Measurements from ENCODE around the gene MEIS2.

- TF ChIP-seq, protein P1, sequence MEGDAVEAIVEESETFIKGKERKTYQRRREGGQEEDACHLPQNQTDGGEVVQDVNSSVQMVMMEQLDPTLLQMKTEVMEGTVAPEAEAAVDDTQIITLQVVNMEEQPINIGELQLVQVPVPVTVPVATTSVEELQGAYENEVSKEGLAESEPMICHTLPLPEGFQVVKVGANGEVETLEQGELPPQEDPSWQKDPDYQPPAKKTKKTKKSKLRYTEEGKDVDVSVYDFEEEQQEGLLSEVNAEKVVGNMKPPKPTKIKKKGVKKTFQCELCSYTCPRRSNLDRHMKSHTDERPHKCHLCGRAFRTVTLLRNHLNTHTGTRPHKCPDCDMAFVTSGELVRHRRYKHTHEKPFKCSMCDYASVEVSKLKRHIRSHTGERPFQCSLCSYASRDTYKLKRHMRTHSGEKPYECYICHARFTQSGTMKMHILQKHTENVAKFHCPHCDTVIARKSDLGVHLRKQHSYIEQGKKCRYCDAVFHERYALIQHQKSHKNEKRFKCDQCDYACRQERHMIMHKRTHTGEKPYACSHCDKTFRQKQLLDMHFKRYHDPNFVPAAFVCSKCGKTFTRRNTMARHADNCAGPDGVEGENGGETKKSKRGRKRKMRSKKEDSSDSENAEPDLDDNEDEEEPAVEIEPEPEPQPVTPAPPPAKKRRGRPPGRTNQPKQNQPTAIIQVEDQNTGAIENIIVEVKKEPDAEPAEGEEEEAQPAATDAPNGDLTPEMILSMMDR (IDR thresholded peaks at IDR 0.05), result no peak
- no peak for TF ChIP-seq POLR2AphosphoS5 (IDR thresholded peaks at IDR 0.05; ENCODE audit: insufficient read depth in 1 of 2, low read depth in 1 of 2)
These were observed 5.2 kb downstream of the MEIS2 start for GRCh38 chr15:37094915-37095711.

Data from vagina (tissue), 2 donors.